MM.1S (cell line): ENCODE data around the gene ENTPD6.

Experiments
- DNase-seq: peaks from one replicate; pipeline ENCODE4 v3.0.0-alpha.2; 2015
- H2AFZ ChIP-seq: fragments of 300-600 bp; sonication (generic); 2 replicates; pipeline ENCODE4 v1.6.0; 2016; ENCODE audit warnings: antibody characterized with exemption, low read length
- H3F3A ChIP-seq: fragments of 300-600 bp; sonication (generic); 2 replicates; pipeline ENCODE4 v1.6.1; 2016; ENCODE audit warnings: mild to moderate bottlenecking, antibody characterized with exemption, low read length, moderate library complexity, mixed read lengths; ENCODE audit not compliant: insufficient read depth
- H3K27ac ChIP-seq: fragments of 300-600 bp; sonication (generic); 2 replicates; pipeline ENCODE4 v1.5.1; 2016; ENCODE audit warnings: mild to moderate bottlenecking, low read length
- H3K27me3 ChIP-seq: fragments of 300-600 bp; sonication (generic); replicated peaks from 2 replicates; pipeline ENCODE4 v1.6.0; 2016; ENCODE audit warnings: low read length; ENCODE audit not compliant: insufficient read depth
- H3K36me3 ChIP-seq: fragments of 300-600 bp; sonication (generic); replicated peaks from 2 replicates; pipeline ENCODE4 v1.6.1; 2016; ENCODE audit warnings: mild to moderate bottlenecking, low read length, mixed read lengths; ENCODE audit not compliant: insufficient read depth
- H3K4me1 ChIP-seq: fragments of 300-600 bp; sonication (generic); 2 replicates; pipeline ENCODE4 v1.6.1; 2016; ENCODE audit warnings: low read length, mixed read lengths
- H3K4me2 ChIP-seq: fragments of 300-600 bp; sonication (generic); 2 replicates; pipeline ENCODE4 v1.6.0; 2016; ENCODE audit warnings: low read depth, low read length
- H3K4me3 ChIP-seq: fragments of 300-600 bp; sonication (generic); 2 replicates; pipeline ENCODE4 v1.5.1; 2016; ENCODE audit warnings: low read length, mixed read lengths
- H3K79me2 ChIP-seq: fragments of 300-600 bp; sonication (generic); 2 replicates; pipeline ENCODE4 v1.6.1; 2016; ENCODE audit warnings: mixed run types, low read length, mixed read lengths
- H3K9ac ChIP-seq: fragments of 300-600 bp; sonication (generic); 2 replicates; pipeline ENCODE4 v1.6.1; 2016; ENCODE audit warnings: low read length, mixed read lengths
- H3K9me2 ChIP-seq: fragments of 300-600 bp; sonication (generic); replicated peaks from 2 replicates; pipeline ENCODE4 v1.6.1; 2016; ENCODE audit warnings: mild to moderate bottlenecking, low read length, mixed read lengths; ENCODE audit not compliant: insufficient read depth
- H3K9me3 ChIP-seq: fragments of 300-600 bp; sonication (generic); replicated peaks from 2 replicates; pipeline ENCODE4 v1.6.1; 2016; ENCODE audit warnings: mild to moderate bottlenecking, low read length, mixed read lengths; ENCODE audit not compliant: insufficient read depth
- H4K20me1 ChIP-seq: fragments of 300-600 bp; sonication (generic); 2 replicates; pipeline ENCODE4 v1.6.1; 2016; ENCODE audit warnings: mild to moderate bottlenecking, low read length, moderate library complexity, mixed read lengths; ENCODE audit not compliant: insufficient read depth
- CTCF ChIP-seq: fragments of 300-600 bp; sonication (generic); IDR thresholded peaks from 2 replicates; pipeline ENCODE4 v1.5.1; 2016; ENCODE audit warnings: antibody characterized with exemption, low read length, mixed read lengths
- EZH2 ChIP-seq: fragments of 300-600 bp; sonication (generic); optimal IDR thresholded peaks from 2 replicates; pipeline ENCODE3; 2017; ENCODE audit warnings: low read depth, mild to moderate bottlenecking, antibody characterized with exemption, low read length, mixed read lengths
- EZH2phosphoT487 ChIP-seq: fragments of 300-600 bp; sonication (generic); IDR thresholded peaks from 2 replicates; pipeline ENCODE4 v1.6.1; 2018; ENCODE audit warnings: antibody characterized with exemption, low read length

ENTPD6 gene

GRCh38 chr20:25252686-25253421 lies 57.3 kb downstream of the ENTPD6 start:
- Histone ChIP-seq H3K9ac (no peak overlapping the region), H3K36me3 (no peaks in the 10 kb centered on the region), H3K4me2 (no peak overlapping the region), H2AFZ (no peak overlapping the region), H3K4me3 (no peak overlapping the region), H3K9me2 (no peaks in the 10 kb centered on the region), H3F3A (no peaks in the 10 kb centered on the region), H3K27me3 (no peaks in the 10 kb centered on the region), H3K79me2 (peaks cover 90% of the 10 kb centered on the region), H3K9me3 (no peaks in the 10 kb centered on the region), H3K4me1 (peaks cover 12% of the 10 kb centered on the region; the same call in 1 of the 2 replicates), H4K20me1 (no peaks in the 10 kb centered on the region), H3K27ac (no peak overlapping the region)
- DNase-seq, result no peak
- TF ChIP-seq CTCF (no peak), EZH2 (no peak)

- Histone ChIP-seq H4K20me1 (no peaks in the 10 kb centered on the region), H2AFZ (no peak overlapping the region), H3K9ac (no peak overlapping the region), H3K79me2 (peaks cover 96% of the 10 kb centered on the region), H3K4me2 (no peak overlapping the region), H3K4me3 (no peak overlapping the region), H3K9me2 (no peaks in the 10 kb centered on the region), H3K9me3 (no peaks in the 10 kb centered on the region), H3K4me1 (peaks cover 12% of the 10 kb centered on the region; the same call in 1 of the 2 replicates), H3K36me3 (no peaks in the 10 kb centered on the region), H3K27ac (no peak overlapping the region), H3F3A (no peaks in the 10 kb centered on the region), H3K27me3 (no peaks in the 10 kb centered on the region)
- TF ChIP-seq EZH2, result no peak
- no peak for TF ChIP-seq EZH2phosphoT487
- no peak for TF ChIP-seq CTCF
- DNase-seq, result no peak
These were observed 58.2 kb downstream of the ENTPD6 start for GRCh38 chr20:25253606-25254275.

- H4K20me1 ChIP-seq, result no peaks in the 10 kb centered on the region
- no peaks in the 10 kb centered on the region for H3K27me3 ChIP-seq
- no peaks in the 10 kb centered on the region for H3K9me2 ChIP-seq
- H3K27ac ChIP-seq, result no peak overlapping the region
- H2AFZ ChIP-seq, result no peak overlapping the region
- no peaks in the 10 kb centered on the region for H3F3A ChIP-seq
- no peak overlapping the region for H3K9ac ChIP-seq
- peaks cover 8% of the 10 kb centered on the region; the same call in 1 of the 2 replicates for H3K4me1 ChIP-seq
- peaks cover 95% of the 10 kb centered on the region for H3K79me2 ChIP-seq
- H3K36me3 ChIP-seq, result peaks cover 3% of the 10 kb centered on the region; the same call in 1 of the 2 replicates
- no peaks in the 10 kb centered on the region for H3K9me3 ChIP-seq
- no peak for DNase-seq
- no peak overlapping the region for H3K4me2 ChIP-seq
- no peak overlapping the region for H3K4me3 ChIP-seq
- TF ChIP-seq EZH2 (no peak), EZH2phosphoT487 (no peak), CTCF (no peak)
These were observed 59.1 kb downstream of the ENTPD6 start for GRCh38 chr20:25254571-25254970.
